M059J (cell line): ENCODE measurements around the gene LRBA. TPM values are rescaled to one million over a fixed set of nuclear protein-coding genes. Genes with fewer than 3 reads are reported as not detected.

Experiments
- DNase-seq: peaks from one replicate; pipeline ENCODE4 v3.0.0-alpha.2; 2012; ENCODE audit warnings: low read depth
- total RNA-seq: library from RNA; depleted of rRNA; stranded (reverse); fragments of >200 nt; shearing (Covaris generic); gene quantifications from 2 replicates; pipeline ENCODE4 v1.2.3, GENCODE V29; 2014

The LRBA gene
- total RNA-seq, 1 experiment from 2014 or later = 28.9 TPM

- no peak for DNase-seq
Observed at GRCh38 chr4:150369434-150370380, 645.4 kb downstream of the LRBA start.

DNA sequence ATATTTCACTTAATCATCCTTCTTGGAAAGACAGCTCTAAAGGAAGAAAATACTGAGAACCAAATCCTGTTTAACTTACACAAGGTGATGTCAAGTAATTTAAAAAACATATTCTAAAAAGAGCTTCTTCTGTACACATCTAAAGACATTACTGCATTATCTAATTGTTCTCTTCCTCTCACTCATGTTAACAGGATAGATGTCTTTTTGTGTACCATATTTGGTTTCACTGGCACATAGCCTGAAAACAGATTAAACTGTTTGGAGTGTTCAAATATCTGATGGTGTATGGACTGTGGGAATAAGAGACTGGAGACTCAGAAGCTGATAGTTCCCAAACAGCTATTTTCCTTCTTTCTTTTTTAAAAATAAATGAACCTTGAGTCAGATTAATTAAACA, 646.4 kb downstream of the LRBA start:
- no peak for DNase-seq

DNA sequence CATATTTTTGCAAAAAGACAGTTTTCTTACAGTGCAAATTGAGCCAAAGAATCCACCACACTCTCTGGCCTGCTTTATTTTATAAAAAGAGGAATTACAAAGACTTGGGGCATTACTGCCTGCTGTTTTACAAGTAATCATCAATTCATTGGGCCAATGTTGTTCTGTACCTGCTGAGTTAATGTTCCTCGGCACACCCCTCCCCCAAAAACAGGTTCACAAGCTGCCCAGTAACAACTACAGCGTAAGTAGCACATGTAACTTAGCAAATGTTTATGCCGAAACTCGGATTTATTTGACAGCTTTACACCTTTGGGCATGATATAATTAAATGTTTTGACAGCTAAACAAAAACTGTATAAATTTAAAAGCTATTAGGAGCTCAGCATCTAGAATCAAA, 647.8 kb downstream of the LRBA start:
- DNase-seq = no peak

GRCh38 chr4:150366487-150366999, 648.5 kb downstream of the LRBA start:
- DNase-seq = no peak

GRCh38 chr4:150363721-150364688, 651.1 kb downstream of the LRBA start:
- DNase-seq = no peak

DNA sequence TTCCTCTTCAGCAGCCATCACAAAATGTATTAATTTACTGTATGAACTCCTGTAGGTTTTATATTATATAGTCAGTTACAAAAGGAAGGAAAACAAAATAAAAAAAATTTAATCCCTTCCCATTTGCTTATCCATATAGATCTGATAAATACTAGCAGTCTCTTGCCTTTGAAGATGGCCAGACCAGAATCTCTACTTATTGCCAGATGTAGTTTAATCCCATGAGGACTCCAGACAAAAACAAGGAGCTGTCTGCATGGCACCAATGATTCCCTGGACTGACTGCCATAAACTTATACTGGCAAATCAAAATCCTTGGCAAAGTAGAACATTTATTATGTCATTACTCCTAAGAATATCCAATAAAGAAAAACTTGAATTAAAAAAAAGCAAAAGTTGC, 656.4 kb downstream of the LRBA start:
- no peak for DNase-seq

GRCh38 chr4:150357829-150358228, 657.3 kb downstream of the LRBA start:
- DNase-seq = no peak

GRCh38 chr4:150355858-150356455, 659.1 kb downstream of the LRBA start:
- no peak for DNase-seq

GRCh38 chr4:150355418-150355817, 659.7 kb downstream of the LRBA start:
- no peak for DNase-seq

DNA sequence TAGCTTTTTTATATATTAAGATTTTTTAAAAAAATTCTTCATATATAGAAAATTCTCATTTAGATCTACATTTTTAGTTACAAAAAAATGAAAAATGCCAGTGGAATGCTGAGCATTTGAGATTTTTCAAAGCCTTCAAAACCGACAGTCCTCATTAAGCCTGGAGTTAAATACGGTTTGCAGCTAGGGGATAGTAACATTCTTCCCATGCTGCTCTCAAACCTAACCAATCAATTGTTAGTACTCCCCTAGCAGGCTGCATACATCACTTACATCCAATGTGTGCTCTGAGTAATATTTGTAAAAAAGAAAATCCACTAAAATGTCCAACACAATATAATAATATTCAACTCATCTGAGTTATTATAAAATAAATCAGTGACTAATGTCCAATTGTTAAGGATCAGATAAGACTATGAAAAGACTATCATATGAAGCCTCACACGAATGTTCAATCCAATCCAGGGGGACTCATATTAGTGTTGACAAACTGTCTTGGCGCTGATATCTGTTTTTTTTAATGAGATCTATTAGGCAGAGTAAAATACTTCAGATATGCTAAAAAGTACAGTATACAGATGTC, 660.8 kb downstream of the LRBA start:
- no peak for DNase-seq

DNA sequence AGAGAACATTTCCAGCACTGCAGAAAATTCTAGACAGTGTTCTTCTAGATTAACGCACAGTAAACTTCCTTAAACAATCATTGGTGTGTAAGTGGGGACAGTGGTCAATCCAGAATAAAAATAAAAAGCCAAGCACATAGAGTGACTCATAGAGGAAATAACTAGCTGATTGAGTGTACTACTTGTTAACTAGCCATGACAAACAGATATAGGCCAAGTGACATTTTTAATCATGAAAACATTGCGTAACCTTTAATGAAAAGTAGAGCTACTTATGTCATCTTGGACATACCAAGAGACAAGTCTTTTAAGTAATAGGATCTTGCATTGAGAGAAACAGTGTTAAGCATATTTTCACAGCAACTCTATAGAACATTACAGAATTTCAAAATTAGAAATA, 667.0 kb downstream of the LRBA start:
- DNase-seq = peak; percentile 79

DNA sequence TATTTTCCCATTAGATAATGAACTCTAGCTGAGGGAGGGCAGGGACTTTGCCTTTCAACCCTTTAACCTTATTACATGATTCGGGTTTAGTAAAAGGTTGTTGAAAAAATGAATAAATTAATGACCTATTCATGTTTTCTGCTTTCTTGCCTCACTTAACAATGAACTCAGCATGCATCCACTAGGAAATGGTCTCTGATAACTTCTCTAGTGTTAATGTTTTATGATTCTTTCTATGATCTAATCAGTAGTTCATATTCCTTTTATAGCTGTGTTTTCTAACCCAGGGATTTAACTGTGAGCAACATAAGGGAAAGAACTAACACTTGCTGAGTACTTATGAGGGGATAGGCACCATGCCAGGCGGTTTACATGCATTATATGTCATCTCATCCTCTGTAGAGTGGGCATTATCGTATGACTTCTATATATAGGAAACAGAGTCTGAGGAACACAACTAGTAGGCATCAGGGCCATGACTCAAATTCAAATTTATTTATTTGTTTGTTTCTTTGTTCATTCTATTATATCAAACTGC, 669.8 kb downstream of the LRBA start:
- no peak for DNase-seq

- DNase-seq = no peak
Observed at GRCh38 chr4:150343796-150344195, 671.3 kb downstream of the LRBA start.

GRCh38 chr4:150342945-150343344, 672.1 kb downstream of the LRBA start:
- no peak for DNase-seq

- peak; percentile 49 for DNase-seq
Observed at GRCh38 chr4:150337734-150338133, 677.4 kb downstream of the LRBA start.

DNA sequence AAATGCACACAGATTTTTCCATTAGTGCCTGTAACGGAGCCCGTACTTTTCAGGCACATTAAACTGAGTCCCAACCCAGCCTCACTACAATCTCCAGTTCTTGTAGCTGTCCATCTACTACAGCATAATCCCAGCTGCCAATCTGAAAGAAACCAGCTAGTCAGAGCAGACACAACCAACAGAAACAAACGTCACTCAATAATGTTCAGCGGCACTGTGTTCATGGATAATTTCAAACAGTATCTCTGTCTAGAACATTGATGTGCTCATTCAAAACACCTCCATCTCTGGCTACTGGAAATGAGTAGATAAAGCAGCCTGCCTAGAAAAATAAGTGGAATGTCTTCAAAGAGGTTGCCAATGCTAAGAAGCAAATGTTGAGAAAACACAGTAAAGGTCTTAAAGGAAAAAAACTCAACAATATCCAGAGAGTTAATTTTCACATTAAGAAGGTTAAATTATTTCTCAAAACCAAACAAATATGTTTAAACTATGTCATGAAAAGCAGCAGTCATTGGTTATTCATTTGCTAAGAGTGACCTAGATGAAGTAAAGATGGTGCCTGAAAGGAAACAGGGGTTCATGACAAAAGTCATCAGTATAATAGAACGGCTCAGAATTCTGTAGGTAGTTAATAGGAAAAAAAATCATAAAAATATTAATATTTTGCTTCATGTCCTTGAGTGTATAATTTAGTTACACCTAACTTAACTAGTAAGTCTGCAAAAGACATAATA, 678.2 kb downstream of the LRBA start:
- DNase-seq = no peak

- DNase-seq = no peak
Observed at GRCh38 chr4:150332961-150333360, 682.1 kb downstream of the LRBA start.

DNA sequence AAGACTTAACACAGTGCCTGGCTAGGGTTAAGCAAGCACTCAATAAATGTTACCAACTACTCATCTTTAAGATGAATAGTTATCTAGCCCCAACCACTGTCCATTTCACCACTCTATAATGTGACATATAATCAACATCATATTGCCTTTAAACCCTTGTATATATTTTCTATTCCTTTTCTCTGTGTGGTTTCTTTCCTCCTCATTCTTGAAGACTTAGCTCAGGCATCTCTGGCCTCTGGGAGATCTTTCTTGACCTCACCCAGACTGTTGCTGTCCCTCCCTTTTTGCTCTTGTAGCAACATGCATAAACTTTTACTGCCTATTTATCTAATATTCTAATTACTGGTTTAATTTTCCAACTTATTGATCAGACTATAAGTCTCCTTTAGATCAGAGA, 683.0 kb downstream of the LRBA start:
- DNase-seq = no peak

GRCh38 chr4:150329373-150329772, 685.7 kb downstream of the LRBA start:
- no peak for DNase-seq

DNA sequence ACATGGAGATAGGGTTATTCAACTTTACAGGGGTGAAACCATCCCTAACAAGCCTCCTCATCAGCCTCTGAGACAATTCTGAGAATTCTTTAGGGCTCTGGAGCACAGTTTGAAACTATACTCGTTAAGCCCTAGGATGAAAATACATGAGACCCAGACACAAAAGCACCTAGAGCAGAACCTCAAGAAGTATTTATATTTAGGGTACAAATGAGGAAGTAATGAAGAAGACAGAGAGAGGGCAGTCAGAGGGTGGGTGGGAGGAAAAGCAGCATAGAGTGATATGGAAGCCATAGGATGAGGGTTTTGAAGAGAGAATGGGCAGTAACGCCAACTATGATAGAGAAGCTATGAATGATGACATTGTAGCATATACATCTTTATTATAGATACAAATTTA, 686.6 kb downstream of the LRBA start:
- DNase-seq = no peak
